ENCODE measurements around the gene USP10. TPM values are rescaled to one million over a fixed set of nuclear protein-coding genes. Genes with fewer than 3 reads are reported as not detected.

USP10 gene
- total RNA-seq, 1 experiment from 2014 or later = 132 TPM

DNA sequence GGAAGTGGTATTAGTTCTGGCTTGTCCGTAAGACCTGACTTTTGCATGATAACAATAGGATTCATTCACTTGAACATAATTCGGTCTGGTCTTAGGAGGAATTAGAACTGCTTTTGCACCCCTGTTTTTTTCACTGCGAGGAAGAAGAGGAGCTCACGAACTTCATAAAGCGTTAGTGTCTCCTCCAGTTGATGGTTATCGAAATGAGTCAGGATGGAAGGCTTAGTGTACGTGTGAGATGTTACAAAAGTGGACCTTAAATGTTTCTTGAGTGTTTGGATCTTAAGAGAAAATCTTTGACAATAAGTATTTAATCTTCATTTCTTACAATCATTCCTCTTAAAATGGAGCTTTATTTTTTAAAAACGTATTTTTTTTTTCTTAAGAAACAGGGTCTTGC is 52.8 kb downstream of the USP10 start:
- Histone ChIP-seq H3K27me3 (ENCODE audit: control insufficient read depth, insufficient read depth, low read length) (no peaks in the 10 kb centered on the region), H3K4me3 (ENCODE audit: insufficient read depth, low read depth, low read length) (no peak overlapping the region), H3K36me3 (replicated peaks; ENCODE audit: control insufficient read depth, insufficient read depth, low read length) (no peaks in the 10 kb centered on the region; the same call in 1 of the 2 replicates)
- DNase-seq = no peak

DNA sequence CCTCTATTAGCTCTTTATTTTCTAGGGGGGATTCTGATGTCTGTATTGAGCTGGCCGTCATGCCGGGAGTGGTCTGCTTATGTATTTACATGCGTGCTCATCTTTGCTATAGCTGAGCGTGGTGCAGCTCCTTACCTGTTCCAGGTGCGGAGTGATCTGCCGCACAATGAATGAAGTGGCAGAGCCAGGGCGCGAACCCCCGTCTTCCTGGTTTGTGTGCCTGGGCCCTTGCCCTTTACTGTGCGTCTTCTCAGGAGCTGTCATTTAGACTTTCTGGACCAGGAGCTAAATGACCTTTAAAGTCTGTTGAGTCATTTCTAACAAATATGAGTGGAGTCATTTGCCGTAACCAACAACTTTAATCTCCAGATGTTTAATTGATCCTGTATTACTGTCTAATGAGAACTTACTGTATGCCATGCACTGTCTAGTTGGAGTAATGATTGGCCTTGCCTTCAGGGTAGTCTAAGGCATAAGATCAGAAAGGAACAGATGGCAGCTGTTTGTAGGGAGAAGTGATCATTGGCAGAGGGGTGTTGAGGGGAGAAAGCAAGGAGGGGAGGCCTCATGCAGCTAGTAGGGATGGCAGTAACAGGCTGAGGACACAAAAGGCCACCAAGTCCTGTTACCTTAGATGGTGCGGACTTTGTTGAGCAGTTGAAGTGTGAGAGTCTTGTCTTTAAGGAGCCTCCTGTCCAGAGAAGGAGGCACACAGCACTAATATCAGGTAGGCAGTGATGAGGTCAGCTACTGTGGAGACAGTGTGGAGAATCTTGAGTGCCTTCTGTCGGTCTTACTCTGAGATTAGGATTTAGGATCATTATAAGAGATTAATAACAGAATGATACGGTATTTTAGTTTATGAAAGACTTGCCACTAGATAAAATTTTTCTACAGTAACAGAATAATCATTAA is 53.9 kb downstream of the USP10 start:
- Histone ChIP-seq H3K36me3 (replicated peaks; ENCODE audit: control insufficient read depth, insufficient read depth, low read length) (peaks cover 1% of the 10 kb centered on the region), H3K4me3 (ENCODE audit: insufficient read depth, low read depth, low read length) (no peak overlapping the region), H3K27me3 (ENCODE audit: control insufficient read depth, insufficient read depth, low read length) (no peaks in the 10 kb centered on the region)
- no peak for DNase-seq

DNA sequence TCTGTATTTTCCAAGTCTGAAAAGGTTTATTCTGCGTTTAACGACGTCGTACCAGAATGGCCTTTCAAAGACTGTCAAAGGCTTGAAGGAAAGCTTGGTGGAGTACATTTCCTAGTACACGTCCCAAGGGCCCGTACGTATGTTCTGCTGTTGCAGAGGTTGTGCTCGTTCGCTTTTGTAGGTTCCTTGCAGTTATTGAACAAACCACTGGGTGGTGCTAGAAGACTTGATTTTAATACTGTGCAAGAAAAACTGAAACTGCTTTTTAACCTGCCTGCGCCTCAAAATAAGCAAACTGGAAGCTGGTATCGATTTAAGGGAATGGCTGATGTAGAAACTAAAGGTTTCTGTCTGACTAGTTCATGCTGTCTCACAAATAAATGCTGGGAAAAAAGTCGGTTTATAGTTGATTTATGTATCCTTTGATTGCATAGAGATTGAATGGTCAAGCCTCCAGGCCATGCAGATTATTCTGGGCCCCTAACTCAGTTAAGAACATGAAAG is 54.6 kb downstream of the USP10 start:
- no peak overlapping the region for H3K4me3 ChIP-seq (ENCODE audit: insufficient read depth, low read depth, low read length)
- no peaks in the 10 kb centered on the region for H3K27me3 ChIP-seq (ENCODE audit: control insufficient read depth, insufficient read depth, low read length)
- peak; percentile 72 for DNase-seq
- peaks cover 4% of the 10 kb centered on the region for H3K36me3 ChIP-seq (replicated peaks; ENCODE audit: control insufficient read depth, insufficient read depth, low read length)

DNA sequence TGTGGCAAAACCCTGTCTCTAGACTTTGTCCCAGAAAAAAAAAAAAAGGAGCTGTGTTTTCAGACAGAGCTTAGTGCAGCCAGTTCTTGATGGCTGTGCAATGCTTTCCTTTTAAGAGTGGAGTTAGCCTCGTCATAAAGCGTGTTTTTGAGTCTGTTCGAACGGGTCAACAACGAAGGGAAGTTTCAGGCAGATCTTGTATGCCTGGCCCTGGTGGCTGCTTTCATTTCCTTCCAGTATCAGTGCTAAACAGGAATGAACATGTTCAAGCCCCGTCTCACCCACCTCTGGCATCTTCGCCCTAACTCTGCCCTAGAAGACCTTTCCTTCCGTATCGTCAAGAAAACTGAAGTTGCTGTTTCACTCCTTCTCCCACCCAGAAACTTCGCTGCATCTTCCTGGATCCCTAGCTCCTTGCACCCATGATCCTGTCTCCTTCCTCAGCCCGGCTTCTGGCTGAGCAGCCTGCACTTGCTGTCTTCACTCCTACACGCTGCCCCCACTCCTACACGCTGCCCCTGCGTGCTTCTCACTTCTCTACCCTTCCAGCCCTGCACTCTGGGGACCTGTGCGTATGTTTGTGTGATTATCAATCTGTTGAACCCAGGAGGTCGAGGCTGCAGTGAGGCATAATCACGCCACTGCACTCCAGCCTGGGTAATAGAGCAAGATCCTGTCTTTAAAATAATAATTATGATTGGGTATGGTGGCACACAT is 55.3 kb downstream of the USP10 start:
- DNase-seq = no peak
- no peaks in the 10 kb centered on the region for H3K27me3 ChIP-seq (ENCODE audit: control insufficient read depth, insufficient read depth, low read length)
- no peak overlapping the region for H3K4me3 ChIP-seq (ENCODE audit: insufficient read depth, low read depth, low read length)
- H3K36me3 ChIP-seq (replicated peaks; ENCODE audit: control insufficient read depth, insufficient read depth, low read length) = peaks cover 4% of the 10 kb centered on the region

DNA sequence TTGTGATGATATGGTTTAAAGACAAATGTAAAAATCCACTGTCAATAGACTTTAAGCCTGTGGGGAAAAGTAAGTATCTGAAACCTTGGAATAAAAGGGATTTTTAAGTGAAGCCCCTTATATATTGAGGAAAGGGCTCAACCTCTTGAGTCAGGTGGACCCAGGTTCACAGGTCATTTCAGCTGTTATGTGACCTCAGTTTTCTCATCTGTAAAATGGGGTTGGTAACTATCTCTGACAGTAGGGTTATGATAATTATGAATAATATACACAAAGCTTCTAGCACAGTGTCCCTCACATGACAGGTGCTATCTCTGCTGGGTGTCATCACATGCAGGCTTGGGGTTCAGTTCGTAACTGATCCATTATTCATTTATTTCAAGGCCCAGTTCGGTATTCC is 57.0 kb downstream of the USP10 start:
- Histone ChIP-seq H3K27me3 (ENCODE audit: control insufficient read depth, insufficient read depth, low read length) (no peaks in the 10 kb centered on the region), H3K4me3 (ENCODE audit: insufficient read depth, low read depth, low read length) (no peak overlapping the region), H3K36me3 (replicated peaks; ENCODE audit: control insufficient read depth, insufficient read depth, low read length) (peaks cover 13% of the 10 kb centered on the region)
- DNase-seq = no peak

DNA sequence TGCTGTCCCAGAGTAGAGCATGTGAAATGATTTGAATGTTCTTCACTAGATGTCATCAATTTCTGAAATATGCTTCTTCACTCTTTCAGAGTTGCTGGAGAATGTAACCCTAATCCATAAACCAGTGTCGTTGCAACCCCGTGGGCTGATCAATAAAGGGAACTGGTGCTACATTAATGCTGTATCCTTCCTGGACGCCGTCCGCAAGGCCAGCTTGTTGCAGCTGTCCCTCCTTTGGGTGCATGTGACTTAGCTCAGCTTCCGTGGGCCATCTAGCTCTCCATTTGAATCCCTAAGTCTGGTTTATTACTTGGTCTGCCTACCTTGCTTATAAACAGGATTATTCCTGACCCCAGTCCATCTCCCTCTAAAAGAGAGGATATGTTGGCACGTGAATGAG is 58.8 kb downstream of the USP10 start:
- H3K27me3 ChIP-seq (ENCODE audit: control insufficient read depth, insufficient read depth, low read length) = no peaks in the 10 kb centered on the region
- peaks cover 18% of the 10 kb centered on the region for H3K36me3 ChIP-seq (replicated peaks; ENCODE audit: control insufficient read depth, insufficient read depth, low read length)
- no peak for DNase-seq
- no peak overlapping the region for H3K4me3 ChIP-seq (ENCODE audit: insufficient read depth, low read depth, low read length)

DNA sequence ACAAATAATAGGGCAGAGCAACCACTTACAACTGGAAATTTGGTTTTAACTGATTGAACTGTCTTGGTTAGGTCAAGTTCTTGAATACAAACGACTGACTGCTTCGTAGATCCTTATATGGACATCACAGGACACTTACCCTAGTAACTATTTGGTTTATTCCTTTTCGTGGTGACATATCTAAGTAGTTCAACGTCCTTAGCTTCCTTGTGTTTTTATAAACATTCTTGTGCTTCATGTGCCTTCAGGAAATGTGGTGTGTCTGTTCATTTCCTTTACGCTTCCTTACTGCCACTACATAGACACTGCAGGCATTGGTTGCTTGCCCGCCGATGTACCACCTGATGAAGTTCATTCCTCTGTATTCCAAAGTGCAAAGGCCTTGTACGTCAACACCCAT is 59.3 kb downstream of the USP10 start:
- Histone ChIP-seq H3K4me3 (ENCODE audit: insufficient read depth, low read depth, low read length) (no peak overlapping the region), H3K36me3 (replicated peaks; ENCODE audit: control insufficient read depth, insufficient read depth, low read length) (peaks cover 20% of the 10 kb centered on the region), H3K27me3 (ENCODE audit: control insufficient read depth, insufficient read depth, low read length) (no peaks in the 10 kb centered on the region)
- no peak for DNase-seq

DNA sequence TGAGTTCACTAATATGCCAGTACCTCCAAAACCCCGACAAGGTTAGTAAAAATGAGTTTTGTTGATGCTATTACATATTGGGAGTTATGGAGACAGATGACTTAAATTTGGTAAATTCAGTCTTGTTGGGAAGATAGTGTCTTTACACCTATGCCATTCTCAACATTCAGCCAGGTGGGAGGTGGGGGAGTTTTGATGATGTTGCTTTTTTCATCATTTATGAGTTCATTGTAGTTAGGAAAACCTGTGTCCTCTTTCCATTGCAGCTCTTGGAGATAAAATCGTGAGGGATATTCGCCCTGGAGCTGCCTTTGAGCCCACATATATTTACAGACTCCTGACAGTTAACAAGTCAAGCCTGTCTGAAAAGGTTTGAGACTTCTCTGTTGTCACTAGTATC is 60.1 kb downstream of the USP10 start:
- no peaks in the 10 kb centered on the region for H3K27me3 ChIP-seq (ENCODE audit: control insufficient read depth, insufficient read depth, low read length)
- H3K4me3 ChIP-seq (ENCODE audit: insufficient read depth, low read depth, low read length) = no peak overlapping the region
- peaks cover 23% of the 10 kb centered on the region for H3K36me3 ChIP-seq (replicated peaks; ENCODE audit: control insufficient read depth, insufficient read depth, low read length)
- DNase-seq = no peak

DNA sequence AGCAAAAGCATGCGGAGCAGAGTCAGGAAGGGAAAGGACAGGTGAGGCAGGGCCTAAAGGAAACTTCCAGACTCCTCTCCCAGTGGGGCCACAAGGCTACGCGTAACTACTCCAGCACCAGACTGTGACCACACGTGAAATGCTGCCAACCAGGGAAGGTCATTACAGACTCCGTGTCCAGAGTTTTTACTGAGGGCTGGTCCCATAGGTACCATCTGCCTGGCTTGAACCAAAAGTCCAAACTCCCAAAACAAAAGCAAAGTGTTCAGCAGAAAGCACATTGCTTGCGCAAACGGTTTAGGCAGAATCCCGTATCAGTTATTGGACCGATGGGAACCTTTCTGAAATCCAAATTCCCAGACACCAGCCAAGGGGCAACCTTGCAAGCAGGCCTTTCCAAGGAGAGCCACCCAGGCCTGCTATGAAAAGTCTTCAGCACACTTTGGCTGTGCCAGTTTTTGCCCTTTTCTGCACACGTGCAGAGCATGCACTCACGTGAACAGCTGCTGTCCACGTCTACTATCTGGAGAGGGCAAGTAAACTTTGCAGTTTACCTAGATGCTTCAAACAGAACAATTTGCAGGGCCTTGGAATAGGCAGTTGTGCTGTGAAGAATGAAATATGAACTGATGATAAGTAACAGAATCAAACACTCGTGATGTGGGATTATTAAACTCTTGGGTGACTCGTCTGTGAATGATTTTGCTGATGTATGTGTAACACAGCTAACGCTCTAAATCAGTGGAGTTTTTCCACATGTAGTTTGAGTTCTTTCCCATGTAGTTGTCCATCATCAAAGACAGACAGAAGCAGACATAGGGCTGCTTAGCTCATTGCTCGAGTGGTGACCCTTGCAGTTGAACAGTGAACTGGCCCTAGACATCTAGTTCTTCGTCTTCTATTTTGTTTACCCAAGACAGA is 61.9 kb downstream of the USP10 start:
- no peak for DNase-seq
- peaks cover 39% of the 10 kb centered on the region for H3K36me3 ChIP-seq (replicated peaks; ENCODE audit: control insufficient read depth, insufficient read depth, low read length)

DNA sequence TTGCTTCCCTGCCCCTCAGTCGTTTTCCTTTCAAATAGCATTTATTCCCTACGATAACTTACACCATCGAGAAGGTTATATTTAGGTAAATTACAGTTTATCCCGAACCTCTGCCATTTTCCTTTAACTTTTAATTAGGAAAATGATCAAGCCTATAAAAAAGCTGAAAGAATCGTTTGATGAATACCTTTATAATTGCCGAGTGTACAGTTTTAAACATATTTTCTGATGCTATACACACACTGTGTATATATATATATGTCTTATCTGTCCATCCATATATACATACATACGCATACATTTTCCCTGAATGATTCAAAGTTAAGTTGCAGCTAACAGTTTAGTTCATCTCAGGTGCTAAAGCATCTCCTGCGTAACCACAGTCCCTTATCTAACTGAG is 63.4 kb downstream of the USP10 start:
- H3K36me3 ChIP-seq (replicated peaks; ENCODE audit: control insufficient read depth, insufficient read depth, low read length) = peaks cover 43% of the 10 kb centered on the region
- H3K27me3 ChIP-seq (ENCODE audit: control insufficient read depth, insufficient read depth, low read length) = no peaks in the 10 kb centered on the region
- no peak for DNase-seq
- no peak overlapping the region for H3K4me3 ChIP-seq (ENCODE audit: insufficient read depth, low read depth, low read length)

More for the DNA sequence above, 61.9 kb downstream of the USP10 start:
- Histone ChIP-seq H3K27me3 (ENCODE audit: control insufficient read depth, insufficient read depth, low read length) (no peaks in the 10 kb centered on the region), H3K4me3 (ENCODE audit: insufficient read depth, low read depth, low read length) (no peak overlapping the region)

DNA sequence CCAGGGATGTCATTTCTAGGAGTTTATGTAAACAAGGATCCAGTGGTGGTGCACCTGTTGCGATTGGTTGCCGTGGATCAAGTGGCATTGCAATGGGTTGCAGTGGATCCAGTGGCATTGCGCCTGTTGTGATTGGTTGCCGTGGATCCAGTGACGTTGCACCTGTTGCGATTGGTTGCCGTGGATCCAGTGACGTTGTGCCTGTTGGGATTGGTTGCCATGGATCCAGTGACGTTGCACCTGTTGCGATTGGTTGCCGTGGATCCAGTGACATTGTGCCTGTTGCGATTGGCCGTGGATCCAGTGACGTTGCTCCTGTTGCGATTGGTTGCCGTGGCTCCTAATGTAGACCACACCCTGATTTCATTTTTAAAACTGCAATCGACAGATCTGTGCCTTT is 63.8 kb downstream of the USP10 start:
- H3K4me3 ChIP-seq (ENCODE audit: insufficient read depth, low read depth, low read length) = no peak overlapping the region
- peaks cover 47% of the 10 kb centered on the region for H3K36me3 ChIP-seq (replicated peaks; ENCODE audit: control insufficient read depth, insufficient read depth, low read length)
- H3K27me3 ChIP-seq (ENCODE audit: control insufficient read depth, insufficient read depth, low read length) = no peaks in the 10 kb centered on the region
- no peak for DNase-seq

DNA sequence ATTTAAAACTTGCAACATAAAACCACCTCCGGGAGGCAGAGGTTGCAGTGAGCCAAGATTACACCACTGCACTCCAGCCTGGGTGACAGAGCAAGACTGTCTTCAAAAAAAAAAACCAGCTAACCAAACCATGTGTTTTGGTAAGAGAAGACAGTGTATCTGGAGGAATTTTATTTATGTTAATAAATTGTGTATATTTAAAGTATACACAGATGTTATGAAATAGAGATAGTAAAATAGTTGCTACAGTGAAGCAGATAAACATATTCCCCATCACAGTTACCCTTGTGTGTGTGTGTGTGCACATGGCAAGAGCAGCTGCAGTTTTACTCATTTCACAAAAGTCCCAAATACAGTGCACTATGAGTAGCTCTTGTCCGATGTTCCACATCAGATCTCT is 65.2 kb downstream of the USP10 start:
- no peak for DNase-seq
- H3K27me3 ChIP-seq (ENCODE audit: control insufficient read depth, insufficient read depth, low read length) = no peaks in the 10 kb centered on the region
- H3K36me3 ChIP-seq (replicated peaks; ENCODE audit: control insufficient read depth, insufficient read depth, low read length) = peaks cover 49% of the 10 kb centered on the region
- H3K4me3 ChIP-seq (ENCODE audit: insufficient read depth, low read depth, low read length) = no peak overlapping the region

DNA sequence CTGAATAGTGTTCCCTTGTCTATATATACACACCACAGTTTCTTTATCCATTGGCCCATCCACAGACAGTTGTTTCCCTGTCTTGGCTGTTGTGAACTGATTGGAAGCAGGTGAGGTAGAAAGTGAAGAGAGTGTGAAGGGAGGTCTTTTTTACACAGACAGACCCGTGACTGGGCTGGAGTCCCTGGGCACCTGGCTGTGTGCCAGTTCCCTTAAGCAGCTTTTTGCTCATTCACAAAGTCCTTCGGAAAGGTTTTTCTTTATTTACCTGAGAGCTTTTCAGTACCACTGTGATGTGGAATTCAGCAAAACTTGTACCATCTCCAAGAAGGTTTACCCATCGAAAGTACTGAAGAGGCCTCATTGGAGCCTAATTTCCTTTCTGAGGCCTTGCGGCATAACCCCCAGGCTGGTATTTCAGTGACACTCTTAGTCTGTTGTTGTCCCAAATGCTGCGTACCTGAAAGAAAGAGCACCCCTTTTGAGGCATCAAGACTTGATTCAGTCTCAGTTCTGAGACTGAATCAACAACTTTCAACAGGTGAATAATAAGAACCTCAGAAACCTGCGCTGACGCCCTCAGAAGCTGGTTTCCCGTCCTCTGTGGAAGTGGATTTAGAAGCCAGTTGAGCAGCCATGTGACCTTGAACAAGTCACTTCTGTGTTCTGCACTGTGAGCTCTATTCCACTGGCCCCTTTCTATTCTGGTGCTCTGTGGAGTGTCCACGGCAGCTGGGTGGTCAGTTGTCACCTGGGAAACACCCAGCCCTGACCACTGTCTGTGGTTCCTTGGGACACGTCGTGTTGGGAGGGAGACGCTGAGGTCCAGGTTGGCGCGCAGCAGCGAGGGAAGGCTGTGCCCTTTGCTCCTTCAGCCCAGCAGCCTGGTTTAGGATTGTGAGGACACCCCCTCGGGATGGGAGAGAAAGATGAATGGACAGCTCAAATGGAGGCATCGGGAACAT is 66.1 kb downstream of the USP10 start:
- no peak overlapping the region for H3K4me3 ChIP-seq (ENCODE audit: insufficient read depth, low read depth, low read length)
- DNase-seq = no peak
- no peaks in the 10 kb centered on the region for H3K27me3 ChIP-seq (ENCODE audit: control insufficient read depth, insufficient read depth, low read length)
- H3K36me3 ChIP-seq (replicated peaks; ENCODE audit: control insufficient read depth, insufficient read depth, low read length) = peaks cover 48% of the 10 kb centered on the region

Measured in H7 (cell line).